ENCODE measurements around the gene VWA3B.
"Not testable (repeated sequence)": the region's sequence is repeated elsewhere in the genome, so short reads cannot be mapped to it uniquely, and the experiment has no call there.

VWA3B gene

DNA sequence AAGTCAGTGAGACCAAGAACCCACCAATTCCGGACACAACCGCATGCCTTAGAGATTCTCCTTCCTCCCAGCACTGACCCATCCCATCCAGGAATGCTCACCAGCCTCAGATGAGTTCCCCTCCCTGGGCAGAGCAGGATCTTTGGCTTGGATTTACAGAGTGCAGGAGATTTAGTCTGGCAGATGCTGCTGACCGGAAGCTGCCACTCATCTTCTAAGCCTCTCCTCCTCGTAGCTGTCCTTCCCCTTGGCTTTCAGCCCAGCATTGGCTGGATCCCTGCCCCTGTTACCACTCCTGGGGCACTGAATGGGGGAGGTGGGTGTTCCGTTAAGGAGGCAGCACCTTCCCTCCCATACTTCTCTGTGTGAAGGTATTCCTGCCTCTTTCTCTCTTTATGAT is 53.2 kb downstream of the VWA3B start:
- Histone ChIP-seq H3K4me3 (ENCODE audit: low read depth in 1 of 2, low read length in 1 of 2) (no peak overlapping the region), H3K4me1 (ENCODE audit: control insufficient read depth in 1 of 2, insufficient read depth in 1 of 2, low read depth in 1 of 2, low read length in 1 of 2) (no peaks in the 10 kb centered on the region), H3K27ac (no peak overlapping the region), H3K9me3 (no peaks in the 10 kb centered on the region), H3K27me3 (no peaks in the 10 kb centered on the region), H3K36me3 (no peaks in the 10 kb centered on the region)
- TF ChIP-seq CTCF (IDR thresholded peaks at IDR 0.05), result no peak

- H3K27me3 ChIP-seq, result peaks cover 7% of the 10 kb centered on the region
- no peak for TF ChIP-seq CTCF (IDR thresholded peaks at IDR 0.05)
These were observed 55.3 kb downstream of the VWA3B start for GRCh38 chr2:98142106-98142791.

DNA sequence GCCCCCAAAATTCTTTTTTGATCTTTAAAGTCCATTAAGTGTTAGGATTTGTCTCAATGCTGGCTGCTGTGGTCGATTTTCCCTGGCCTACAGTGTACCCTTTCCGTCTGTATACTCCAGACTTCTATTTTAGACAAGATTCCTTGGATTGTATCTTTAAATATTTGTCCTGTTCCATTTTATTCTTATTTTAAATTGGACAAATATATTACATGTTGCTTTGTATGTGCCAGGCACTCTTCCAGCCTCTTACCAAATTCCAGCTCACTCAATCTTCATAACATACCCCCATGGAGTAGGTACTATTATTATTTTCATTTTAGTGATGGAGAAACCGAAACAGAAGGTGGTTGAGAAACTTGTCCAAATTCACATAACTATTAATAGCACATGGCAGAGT is 58.1 kb downstream of the VWA3B start:
- H3K27ac ChIP-seq, result no peak overlapping the region
- H3K36me3 ChIP-seq, result no peaks in the 10 kb centered on the region
- peaks cover 7% of the 10 kb centered on the region for H3K27me3 ChIP-seq
- H3K4me3 ChIP-seq (ENCODE audit: low read depth in 1 of 2, low read length in 1 of 2), result no peak overlapping the region
- H3K9me3 ChIP-seq, result no peaks in the 10 kb centered on the region
- no peaks in the 10 kb centered on the region for H3K4me1 ChIP-seq (ENCODE audit: control insufficient read depth in 1 of 2, insufficient read depth in 1 of 2, low read depth in 1 of 2, low read length in 1 of 2)
- TF ChIP-seq CTCF (IDR thresholded peaks at IDR 0.05), result no peak

More at GRCh38 chr2:98142106-98142791, 55.3 kb downstream of the VWA3B start:
- no peaks in the 10 kb centered on the region for H3K9me3 ChIP-seq
- no peak overlapping the region for H3K27ac ChIP-seq
- H3K4me3 ChIP-seq (ENCODE audit: low read depth in 1 of 2, low read length in 1 of 2), result no peak overlapping the region
- no peaks in the 10 kb centered on the region for H3K4me1 ChIP-seq (ENCODE audit: control insufficient read depth in 1 of 2, insufficient read depth in 1 of 2, low read depth in 1 of 2, low read length in 1 of 2)
- no peaks in the 10 kb centered on the region for H3K36me3 ChIP-seq

DNA sequence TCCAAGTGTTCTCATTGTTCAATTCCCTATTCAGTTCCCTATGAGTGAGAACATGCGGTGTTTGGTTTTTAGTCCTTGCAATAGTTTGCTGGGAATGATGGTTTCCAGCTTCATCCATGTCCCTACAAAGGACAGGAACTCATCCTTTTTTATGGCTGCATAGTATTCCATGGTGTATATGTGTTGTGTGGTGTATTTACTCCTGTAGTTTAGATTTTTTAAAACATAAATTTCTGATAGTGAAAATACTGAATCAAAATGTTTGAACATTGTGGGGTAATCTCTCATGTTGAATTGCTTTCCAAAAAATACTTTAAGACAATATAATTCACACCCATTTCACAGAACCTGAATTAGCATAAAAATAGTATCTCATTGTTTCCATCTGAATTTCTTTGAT is 60.9 kb downstream of the VWA3B start:
- not testable (repeated sequence) for H3K27me3 ChIP-seq; H3K4me1 ChIP-seq (ENCODE audit: control insufficient read depth in 1 of 2, insufficient read depth in 1 of 2, low read depth in 1 of 2, low read length in 1 of 2); H3K36me3 ChIP-seq; H3K9me3 ChIP-seq; H3K27ac ChIP-seq; H3K4me3 ChIP-seq (ENCODE audit: low read depth in 1 of 2, low read length in 1 of 2)

GRCh38 chr2:98148595-98149332 is 61.8 kb downstream of the VWA3B start:
- Histone ChIP-seq H3K27me3 (peaks cover 7% of the 10 kb centered on the region), H3K9me3 (no peaks in the 10 kb centered on the region), H3K4me1 (ENCODE audit: control insufficient read depth in 1 of 2, insufficient read depth in 1 of 2, low read depth in 1 of 2, low read length in 1 of 2) (no peaks in the 10 kb centered on the region), H3K36me3 (no peaks in the 10 kb centered on the region), H3K4me3 (ENCODE audit: low read depth in 1 of 2, low read length in 1 of 2) (no peak overlapping the region), H3K27ac (no peak overlapping the region)
- no peak for TF ChIP-seq CTCF (IDR thresholded peaks at IDR 0.05)

DNA sequence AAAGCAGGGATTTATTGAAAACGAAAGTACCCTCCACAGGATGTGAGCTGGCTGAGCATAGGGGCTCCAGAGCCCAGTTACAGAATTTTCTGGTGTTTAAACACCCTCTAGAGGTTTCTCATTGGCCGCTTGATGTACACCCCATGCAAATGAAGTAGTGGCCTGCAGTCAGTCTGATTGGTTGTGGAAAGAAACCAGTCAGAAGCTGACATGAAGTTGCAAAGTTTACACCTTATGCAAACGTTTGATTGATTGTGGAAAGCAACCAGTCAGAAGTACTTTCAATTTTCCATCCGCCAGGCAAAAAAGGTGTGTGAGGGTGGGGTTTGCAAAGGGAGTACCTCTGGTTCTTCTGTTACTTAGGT is 62.3 kb downstream of the VWA3B start:
- no peak overlapping the region for H3K4me3 ChIP-seq (ENCODE audit: low read depth in 1 of 2, low read length in 1 of 2)
- TF ChIP-seq CTCF (IDR thresholded peaks at IDR 0.05), result no peak

More for the DNA sequence above, 62.3 kb downstream of the VWA3B start:
- Histone ChIP-seq H3K27ac (no peak overlapping the region), H3K4me1 (ENCODE audit: control insufficient read depth in 1 of 2, insufficient read depth in 1 of 2, low read depth in 1 of 2, low read length in 1 of 2) (no peaks in the 10 kb centered on the region), H3K27me3 (peaks cover 7% of the 10 kb centered on the region), H3K36me3 (no peaks in the 10 kb centered on the region), H3K9me3 (no peaks in the 10 kb centered on the region)

Data from neutrophil (primary cell).